CD4-positive, alpha-beta T cell treated with Interleukin-2 at 100 ng/mL for 4 hours (primary cell): ENCODE measurements around the gene NGRN.

Experiments used
- DNase-seq: peaks from one replicate; pipeline ENCODE4 v3.0.0-alpha.2; 2020; ENCODE audit warnings: low spot score

The NGRN gene

DNA sequence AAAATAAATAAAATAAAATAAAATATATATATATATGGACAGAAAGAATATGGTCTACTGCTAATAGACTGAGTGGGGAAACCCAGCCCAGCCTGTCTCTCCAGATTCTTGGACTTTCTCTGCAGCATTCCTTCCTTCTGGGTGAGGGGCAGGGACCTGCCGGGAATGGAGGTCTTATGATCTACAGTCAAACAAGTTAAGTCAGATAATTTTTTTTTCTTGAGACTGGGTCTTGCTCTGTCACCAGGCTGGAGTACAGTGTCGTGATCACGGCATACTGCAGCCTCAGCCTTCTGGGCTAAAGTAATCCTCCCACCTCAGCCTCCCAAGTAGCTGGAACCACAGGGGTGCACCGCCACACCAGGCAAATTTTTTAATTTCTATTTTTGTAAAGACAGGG is 53.1 kb downstream of the NGRN start:
- no peak for DNase-seq

DNA sequence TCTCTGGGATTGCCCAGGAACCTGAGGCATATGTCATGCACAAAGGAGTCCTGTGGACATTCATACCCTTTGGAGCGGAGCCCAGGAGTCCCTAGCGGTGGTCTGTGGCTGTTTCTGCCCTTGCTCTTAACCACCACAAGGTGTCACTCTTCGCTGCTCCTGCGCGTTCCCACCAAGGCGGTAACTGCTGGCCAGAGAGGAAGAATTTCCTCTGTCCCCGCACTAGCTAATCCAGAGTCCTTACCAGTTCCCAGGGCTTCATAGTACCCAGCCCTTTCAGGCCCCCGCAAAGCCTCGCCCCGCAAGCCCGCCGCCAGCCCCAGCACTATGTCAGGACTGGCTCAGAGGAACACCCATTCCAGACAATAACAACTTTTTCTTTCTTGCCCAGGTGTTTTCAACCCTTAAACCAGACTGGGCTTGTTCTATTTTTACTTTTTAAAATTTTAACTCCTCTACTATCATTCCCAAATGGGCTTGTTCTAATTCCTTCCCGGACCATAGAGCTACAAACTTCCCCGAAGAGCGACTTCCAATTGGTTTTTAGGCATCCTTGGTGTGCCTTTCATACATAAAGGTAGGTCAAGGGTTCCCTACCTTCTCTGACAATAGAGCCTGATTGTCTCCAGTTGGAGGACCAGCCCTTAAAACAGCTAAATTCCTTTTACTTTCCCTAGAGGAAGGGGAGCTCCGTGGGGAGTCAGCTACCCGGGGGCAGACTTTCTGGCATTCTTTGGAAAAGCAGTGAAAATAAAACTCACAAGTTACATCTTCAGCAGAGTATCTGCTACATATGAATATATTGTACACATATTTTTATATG is 54.8 kb downstream of the NGRN start:
- peak; percentile 77 for DNase-seq

DNA sequence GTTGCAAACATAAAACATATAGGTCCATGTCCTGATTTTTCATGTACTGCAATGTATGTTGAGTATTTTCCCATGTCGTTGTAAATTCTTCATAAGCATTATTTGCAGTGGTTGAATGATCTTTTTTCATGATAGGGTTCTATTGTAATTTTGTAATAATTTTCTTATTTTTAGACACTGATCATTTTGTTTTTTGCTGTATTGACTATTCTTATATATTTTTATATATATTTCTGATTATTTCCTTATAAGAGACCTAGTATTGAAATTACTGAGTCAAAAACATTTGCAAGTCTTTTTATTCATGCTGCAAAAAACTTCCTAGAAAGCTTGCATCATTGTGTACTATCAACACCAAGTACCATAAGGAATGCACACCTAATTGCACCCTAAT is 55.4 kb downstream of the NGRN start:
- DNase-seq, result no peak
